Activated naive CD8-positive, alpha-beta T cell (primary cell): ENCODE results near the gene JCAD.

Experiments
- H3K27ac Mint-ChIP-seq: one replicate; pipeline ENCODE4 v1.8.0; 2021; ENCODE audit warnings: mixed read lengths
- H3K27me3 Mint-ChIP-seq: one replicate; pipeline ENCODE4 v1.8.0; 2021; ENCODE audit warnings: mixed read lengths
- H3K36me3 Mint-ChIP-seq: one replicate; pipeline ENCODE4 v1.8.0; 2021; ENCODE audit warnings: mixed read lengths
- H3K4me1 Mint-ChIP-seq: one replicate; pipeline ENCODE4 v1.8.0; 2021; ENCODE audit warnings: low read depth, mixed read lengths
- H3K4me3 Mint-ChIP-seq: one replicate; pipeline ENCODE4 v1.8.0; 2021; ENCODE audit warnings: mild to moderate bottlenecking, mixed read lengths
- H3K9me3 Mint-ChIP-seq: one replicate; pipeline ENCODE4 v1.8.0; 2021; ENCODE audit warnings: low read depth, mixed read lengths

Gene JCAD

GRCh38 chr10:30057894-30058556 lies 1.4 kb downstream of the JCAD start:
- peak overlapping the region; percentile 72 for H3K4me3 Mint-ChIP-seq
- peaks cover 55% of the 10 kb centered on the region for H3K27me3 Mint-ChIP-seq
- no peaks in the 10 kb centered on the region for H3K36me3 Mint-ChIP-seq
- H3K9me3 Mint-ChIP-seq = no peaks in the 10 kb centered on the region
- H3K4me1 Mint-ChIP-seq = peaks cover 6% of the 10 kb centered on the region
- H3K27ac Mint-ChIP-seq = no peak overlapping the region

- no peak overlapping the region for H3K27ac Mint-ChIP-seq
- H3K4me1 Mint-ChIP-seq = peaks cover 6% of the 10 kb centered on the region
- H3K36me3 Mint-ChIP-seq = no peaks in the 10 kb centered on the region
- H3K4me3 Mint-ChIP-seq = peak overlapping the region; percentile 72
- H3K27me3 Mint-ChIP-seq = peaks cover 49% of the 10 kb centered on the region
- H3K9me3 Mint-ChIP-seq = no peaks in the 10 kb centered on the region
These were observed 2.0 kb downstream of the JCAD start for GRCh38 chr10:30057421-30057841.

- H3K27ac Mint-ChIP-seq = no peak overlapping the region
- no peaks in the 10 kb centered on the region for H3K9me3 Mint-ChIP-seq
- no peaks in the 10 kb centered on the region for H3K36me3 Mint-ChIP-seq
- peaks cover 6% of the 10 kb centered on the region for H3K4me1 Mint-ChIP-seq
- no peak overlapping the region for H3K4me3 Mint-ChIP-seq
- H3K27me3 Mint-ChIP-seq = peaks cover 47% of the 10 kb centered on the region
These were observed 2.5 kb downstream of the JCAD start for GRCh38 chr10:30056767-30057355.

- H3K27me3 Mint-ChIP-seq = peaks cover 45% of the 10 kb centered on the region
- H3K4me3 Mint-ChIP-seq = no peak overlapping the region
- H3K4me1 Mint-ChIP-seq = peaks cover 6% of the 10 kb centered on the region
- no peak overlapping the region for H3K27ac Mint-ChIP-seq
- H3K36me3 Mint-ChIP-seq = no peaks in the 10 kb centered on the region
- no peaks in the 10 kb centered on the region for H3K9me3 Mint-ChIP-seq
These were observed 3.1 kb downstream of the JCAD start for GRCh38 chr10:30056281-30056680.

- Mint-ChIP-seq H3K4me1 (peaks cover 6% of the 10 kb centered on the region), H3K27me3 (peaks cover 46% of the 10 kb centered on the region), H3K4me3 (no peak overlapping the region), H3K36me3 (no peaks in the 10 kb centered on the region), H3K9me3 (no peaks in the 10 kb centered on the region), H3K27ac (no peak overlapping the region)
These were observed 4.1 kb downstream of the JCAD start for GRCh38 chr10:30055226-30055662.

GRCh38 chr10:30052062-30052461 lies 7.3 kb downstream of the JCAD start:
- Mint-ChIP-seq H3K4me3 (no peak overlapping the region), H3K4me1 (peaks cover 19% of the 10 kb centered on the region), H3K36me3 (no peaks in the 10 kb centered on the region), H3K27me3 (peaks cover 46% of the 10 kb centered on the region), H3K9me3 (no peaks in the 10 kb centered on the region), H3K27ac (no peak overlapping the region)

- no peaks in the 10 kb centered on the region for H3K36me3 Mint-ChIP-seq
- H3K4me3 Mint-ChIP-seq = no peak overlapping the region
- H3K27ac Mint-ChIP-seq = no peak overlapping the region
- no peaks in the 10 kb centered on the region for H3K9me3 Mint-ChIP-seq
- peaks cover 45% of the 10 kb centered on the region for H3K27me3 Mint-ChIP-seq
- H3K4me1 Mint-ChIP-seq = peaks cover 19% of the 10 kb centered on the region
These were observed 8.2 kb downstream of the JCAD start for GRCh38 chr10:30051220-30051619.

- Mint-ChIP-seq H3K9me3 (no peaks in the 10 kb centered on the region), H3K4me1 (peaks cover 19% of the 10 kb centered on the region), H3K4me3 (no peak overlapping the region), H3K36me3 (no peaks in the 10 kb centered on the region), H3K27me3 (peaks cover 47% of the 10 kb centered on the region), H3K27ac (no peak overlapping the region)
These were observed 9.0 kb downstream of the JCAD start for GRCh38 chr10:30050411-30050810.

- Mint-ChIP-seq H3K4me3 (peak overlapping the region; percentile 8), H3K4me1 (peaks cover 19% of the 10 kb centered on the region), H3K9me3 (no peaks in the 10 kb centered on the region), H3K36me3 (no peaks in the 10 kb centered on the region), H3K27ac (no peak overlapping the region), H3K27me3 (peaks cover 50% of the 10 kb centered on the region)
These were observed 10.4 kb downstream of the JCAD start for GRCh38 chr10:30048768-30049517.

- no peak overlapping the region for H3K27ac Mint-ChIP-seq
These were observed 11.4 kb downstream of the JCAD start for GRCh38 chr10:30047924-30048531.

GRCh38 chr10:30047430-30047829 lies 12.0 kb downstream of the JCAD start:
- no peak overlapping the region for H3K27ac Mint-ChIP-seq
- no peak overlapping the region for H3K4me3 Mint-ChIP-seq
- H3K4me1 Mint-ChIP-seq = peaks cover 19% of the 10 kb centered on the region
- no peaks in the 10 kb centered on the region for H3K9me3 Mint-ChIP-seq
- no peaks in the 10 kb centered on the region for H3K36me3 Mint-ChIP-seq
- peaks cover 52% of the 10 kb centered on the region for H3K27me3 Mint-ChIP-seq

More at GRCh38 chr10:30047924-30048531, 11.4 kb downstream of the JCAD start:
- peak overlapping the region; percentile 62 for H3K4me3 Mint-ChIP-seq
- peaks cover 19% of the 10 kb centered on the region for H3K4me1 Mint-ChIP-seq
- H3K36me3 Mint-ChIP-seq = no peaks in the 10 kb centered on the region
- peaks cover 52% of the 10 kb centered on the region for H3K27me3 Mint-ChIP-seq
- H3K9me3 Mint-ChIP-seq = no peaks in the 10 kb centered on the region

GRCh38 chr10:30046476-30046875 lies 12.9 kb downstream of the JCAD start:
- Mint-ChIP-seq H3K27ac (no peak overlapping the region), H3K27me3 (peaks cover 49% of the 10 kb centered on the region), H3K9me3 (no peaks in the 10 kb centered on the region), H3K4me3 (no peak overlapping the region), H3K4me1 (peaks cover 19% of the 10 kb centered on the region), H3K36me3 (no peaks in the 10 kb centered on the region)

GRCh38 chr10:30045961-30046360 lies 13.4 kb downstream of the JCAD start:
- peaks cover 19% of the 10 kb centered on the region for H3K4me1 Mint-ChIP-seq
- H3K27ac Mint-ChIP-seq = no peak overlapping the region
- no peaks in the 10 kb centered on the region for H3K36me3 Mint-ChIP-seq
- H3K9me3 Mint-ChIP-seq = no peaks in the 10 kb centered on the region
- H3K27me3 Mint-ChIP-seq = peaks cover 46% of the 10 kb centered on the region
- no peak overlapping the region for H3K4me3 Mint-ChIP-seq

GRCh38 chr10:30043476-30044270 lies 15.7 kb downstream of the JCAD start:
- no peaks in the 10 kb centered on the region for H3K36me3 Mint-ChIP-seq
- H3K9me3 Mint-ChIP-seq = no peaks in the 10 kb centered on the region
- H3K27ac Mint-ChIP-seq = no peak overlapping the region
- no peak overlapping the region for H3K4me3 Mint-ChIP-seq
- H3K27me3 Mint-ChIP-seq = peaks cover 41% of the 10 kb centered on the region
- peaks cover 9% of the 10 kb centered on the region for H3K4me1 Mint-ChIP-seq
